Skin of body (tissue), 2 donors: ENCODE measurements around the gene PTPRN. TPM values are rescaled to one million over a fixed set of nuclear protein-coding genes. Genes with fewer than 3 reads are reported as not detected.
"Not testable (repeated sequence)": the region's sequence is repeated elsewhere in the genome, so short reads cannot be mapped to it uniquely, and the experiment has no call there.

ENCODE experiments used
- DNase-seq: peaks from one replicate; lab custom pipeline; 2025; lab: John Stamatoyannopoulos, UW
- total RNA-seq: library from RNA; depleted of rRNA; stranded (reverse); fragments of >200 nt; gene quantifications from one replicate; pipeline ENCODE4 v1.2.3, GENCODE V29; 2014

Gene PTPRN
- total RNA-seq = not detected

- no peak for DNase-seq
Measured at GRCh38 chr2:219309278-219309677, at the start of gene PTPRN. TSS of gene PTPRN (minus strand) at chr2:219309401. CDS start at chr2:219309332, 69 bp downstream.

- no peak for DNase-seq
Measured at GRCh38 chr2:219358170-219359075, 49.2 kb upstream of the PTPRN start.

- DNase-seq = no peak
Measured at GRCh38 chr2:219356834-219357233, 47.6 kb upstream of the PTPRN start.

- DNase-seq = no peak
Measured at GRCh38 chr2:219354582-219354981, 45.4 kb upstream of the PTPRN start.

GRCh38 chr2:219353129-219353528 lies 43.9 kb upstream of the PTPRN start:
- no peak for DNase-seq

- DNase-seq = no peak
Measured at GRCh38 chr2:219352448-219353023, 43.3 kb upstream of the PTPRN start.

- no peak for DNase-seq
Measured at GRCh38 chr2:219350710-219351221, 41.6 kb upstream of the PTPRN start.

GRCh38 chr2:219350215-219350614 lies 41.0 kb upstream of the PTPRN start:
- no peak for DNase-seq

- DNase-seq = no peak
Measured at GRCh38 chr2:219344751-219345430, 35.7 kb upstream of the PTPRN start.

GRCh38 chr2:219335373-219335786 lies 26.2 kb upstream of the PTPRN start:
- no peak for DNase-seq

GRCh38 chr2:219334076-219334475 lies 24.9 kb upstream of the PTPRN start:
- DNase-seq = no peak

GRCh38 chr2:219332542-219332941 lies 23.3 kb upstream of the PTPRN start, which contains the start of gene RESP18:
TSS of gene RESP18 (minus strand) at chr2:219332744.
- no peak for DNase-seq

GRCh38 chr2:219331560-219332213 lies 22.5 kb upstream of the PTPRN start:
- DNase-seq = no peak

- no peak for DNase-seq
Measured at GRCh38 chr2:219327719-219328118, 18.5 kb upstream of the PTPRN start.

GRCh38 chr2:219325657-219326315 lies 16.6 kb upstream of the PTPRN start:
- no peak for DNase-seq

- no peak for DNase-seq
Measured at GRCh38 chr2:219325136-219325535, 15.9 kb upstream of the PTPRN start.

GRCh38 chr2:219323434-219323833 lies 14.2 kb upstream of the PTPRN start:
- DNase-seq = no peak

GRCh38 chr2:219314804-219315468 lies 5.7 kb upstream of the PTPRN start:
- no peak for DNase-seq

- DNase-seq = not testable (repeated sequence)
Measured at GRCh38 chr2:219312683-219313263, 3.6 kb upstream of the PTPRN start.
